ENCODE results near the gene ANKRD28. TPM values are rescaled to one million over a fixed set of nuclear protein-coding genes. Genes with fewer than 3 reads are reported as not detected.

Gene ANKRD28
- total RNA-seq, 1 donor from 2014 or later: 63.7 TPM

DNA sequence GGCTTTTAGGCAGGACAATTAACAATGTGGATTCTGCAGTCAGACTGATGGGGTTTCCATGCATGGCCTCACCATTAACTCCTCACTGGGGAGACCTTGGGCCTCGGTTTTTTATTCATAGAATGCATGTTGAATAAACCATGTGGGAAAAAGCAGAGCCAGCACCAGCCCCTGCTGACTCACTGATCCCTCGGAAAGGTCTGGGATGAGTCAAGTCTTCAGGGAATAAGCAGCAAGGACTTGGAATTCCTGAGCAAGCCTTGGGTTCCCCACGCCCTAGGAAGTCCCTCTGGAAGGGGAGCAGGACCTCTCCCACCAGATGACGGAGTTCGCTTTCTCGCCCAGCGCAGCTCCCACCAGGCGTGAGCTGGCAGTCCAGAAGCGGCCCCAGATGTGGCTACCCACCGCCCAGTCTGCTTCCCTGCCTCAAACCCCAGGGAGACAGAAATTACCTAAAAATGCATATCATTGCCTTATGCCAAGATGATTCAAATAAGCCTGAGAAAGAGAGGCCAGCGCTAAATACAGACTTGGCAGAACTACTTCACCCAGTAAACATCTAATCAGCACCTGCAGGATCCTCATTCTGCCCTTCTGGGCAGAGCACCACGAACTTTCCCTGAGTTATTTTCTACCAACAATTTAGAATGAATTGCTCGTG, 150.8 kb downstream of the ANKRD28 start:
- H3K27ac Mint-ChIP-seq: no peak overlapping the region

DNA sequence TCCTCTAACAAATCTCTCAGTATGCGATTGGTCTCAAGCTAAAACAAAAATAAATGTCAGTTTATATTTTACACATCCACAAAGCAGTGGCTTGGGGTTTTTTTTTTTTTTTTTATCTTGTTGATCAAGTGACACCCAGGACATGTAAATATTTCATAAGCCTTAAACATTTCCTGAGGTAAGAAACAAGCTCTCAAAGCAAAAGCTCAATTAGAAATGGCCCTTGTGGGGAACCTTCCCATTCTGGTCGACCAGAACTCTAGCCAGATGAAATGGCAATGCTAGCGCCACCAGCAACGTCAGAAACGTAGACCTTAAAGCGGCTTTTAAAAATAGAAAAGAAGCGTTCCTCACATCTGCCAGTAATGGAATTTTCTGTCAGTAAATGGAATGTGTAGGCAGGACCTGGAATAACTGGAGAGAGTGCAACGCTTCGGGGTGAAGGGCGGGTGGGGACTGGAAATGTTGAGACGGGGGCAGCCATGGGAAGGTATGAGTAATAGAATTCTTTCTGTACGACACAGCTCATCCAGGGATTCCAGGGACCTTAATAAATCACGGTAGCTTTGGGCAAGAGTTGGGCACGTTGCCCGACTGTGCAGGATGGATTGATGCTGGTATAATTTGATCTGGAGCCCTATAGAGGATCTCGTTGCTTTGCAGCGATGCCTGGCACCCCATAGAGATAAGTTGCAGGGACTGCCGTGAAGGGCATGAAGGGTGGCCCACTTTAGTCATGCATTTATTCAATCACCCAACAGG, 151.9 kb downstream of the ANKRD28 start:
- H3K4me1 Mint-ChIP-seq (ENCODE audit: low read depth): no peaks in the 10 kb centered on the region
- no peak for DNase-seq (ENCODE audit: low spot score, unreplicated experiment)
- no peaks in the 10 kb centered on the region for H3K27me3 Mint-ChIP-seq
- H3K27ac Mint-ChIP-seq: no peak overlapping the region
- no peaks in the 10 kb centered on the region for H3K9me3 Mint-ChIP-seq (ENCODE audit: low read depth)
- TF ChIP-seq, protein P1, sequence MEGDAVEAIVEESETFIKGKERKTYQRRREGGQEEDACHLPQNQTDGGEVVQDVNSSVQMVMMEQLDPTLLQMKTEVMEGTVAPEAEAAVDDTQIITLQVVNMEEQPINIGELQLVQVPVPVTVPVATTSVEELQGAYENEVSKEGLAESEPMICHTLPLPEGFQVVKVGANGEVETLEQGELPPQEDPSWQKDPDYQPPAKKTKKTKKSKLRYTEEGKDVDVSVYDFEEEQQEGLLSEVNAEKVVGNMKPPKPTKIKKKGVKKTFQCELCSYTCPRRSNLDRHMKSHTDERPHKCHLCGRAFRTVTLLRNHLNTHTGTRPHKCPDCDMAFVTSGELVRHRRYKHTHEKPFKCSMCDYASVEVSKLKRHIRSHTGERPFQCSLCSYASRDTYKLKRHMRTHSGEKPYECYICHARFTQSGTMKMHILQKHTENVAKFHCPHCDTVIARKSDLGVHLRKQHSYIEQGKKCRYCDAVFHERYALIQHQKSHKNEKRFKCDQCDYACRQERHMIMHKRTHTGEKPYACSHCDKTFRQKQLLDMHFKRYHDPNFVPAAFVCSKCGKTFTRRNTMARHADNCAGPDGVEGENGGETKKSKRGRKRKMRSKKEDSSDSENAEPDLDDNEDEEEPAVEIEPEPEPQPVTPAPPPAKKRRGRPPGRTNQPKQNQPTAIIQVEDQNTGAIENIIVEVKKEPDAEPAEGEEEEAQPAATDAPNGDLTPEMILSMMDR (IDR thresholded peaks at IDR 0.05; ENCODE audit: unreplicated experiment): no peak
- peaks cover 20% of the 10 kb centered on the region for H3K36me3 Mint-ChIP-seq (ENCODE audit: insufficient read depth)
- H3K4me3 Mint-ChIP-seq (ENCODE audit: low read depth): no peak overlapping the region

More for the DNA sequence above, 150.8 kb downstream of the ANKRD28 start:
- DNase-seq (ENCODE audit: low spot score, unreplicated experiment): no peak
- TF ChIP-seq, protein P1 (IDR thresholded peaks at IDR 0.05; ENCODE audit: unreplicated experiment): no peak
- Mint-ChIP-seq H3K4me3 (ENCODE audit: low read depth) (no peak overlapping the region), H3K27me3 (no peaks in the 10 kb centered on the region), H3K9me3 (ENCODE audit: low read depth) (no peaks in the 10 kb centered on the region), H3K4me1 (ENCODE audit: low read depth) (no peaks in the 10 kb centered on the region), H3K36me3 (ENCODE audit: insufficient read depth) (peaks cover 14% of the 10 kb centered on the region)

DNA sequence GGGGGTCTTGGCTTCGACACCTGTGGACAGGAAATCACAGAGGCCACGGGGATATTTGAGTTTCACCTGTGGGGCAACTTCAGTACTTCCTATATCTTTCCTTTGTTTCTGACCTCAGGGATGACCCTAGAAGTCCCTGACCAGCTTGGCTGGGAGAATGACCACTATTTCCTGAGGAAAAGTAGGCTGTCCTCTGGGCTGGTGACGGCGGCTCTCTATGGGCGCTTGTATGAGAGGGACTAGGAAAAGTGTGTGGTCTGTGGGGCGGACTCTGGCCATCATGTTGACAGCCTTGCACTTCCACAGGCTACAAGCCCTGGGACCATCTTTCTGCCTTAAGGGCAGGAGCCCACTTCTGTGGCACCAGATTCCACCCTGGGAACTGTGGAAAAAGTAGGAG, 152.5 kb downstream of the ANKRD28 start:
- Mint-ChIP-seq H3K9me3 (ENCODE audit: low read depth) (no peaks in the 10 kb centered on the region), H3K4me3 (ENCODE audit: low read depth) (no peak overlapping the region), H3K4me1 (ENCODE audit: low read depth) (no peaks in the 10 kb centered on the region), H3K27ac (no peak overlapping the region), H3K27me3 (no peaks in the 10 kb centered on the region), H3K36me3 (ENCODE audit: insufficient read depth) (peaks cover 20% of the 10 kb centered on the region)
- TF ChIP-seq, protein P1 (IDR thresholded peaks at IDR 0.05; ENCODE audit: unreplicated experiment): no peak
- DNase-seq (ENCODE audit: low spot score, unreplicated experiment): no peak

DNA sequence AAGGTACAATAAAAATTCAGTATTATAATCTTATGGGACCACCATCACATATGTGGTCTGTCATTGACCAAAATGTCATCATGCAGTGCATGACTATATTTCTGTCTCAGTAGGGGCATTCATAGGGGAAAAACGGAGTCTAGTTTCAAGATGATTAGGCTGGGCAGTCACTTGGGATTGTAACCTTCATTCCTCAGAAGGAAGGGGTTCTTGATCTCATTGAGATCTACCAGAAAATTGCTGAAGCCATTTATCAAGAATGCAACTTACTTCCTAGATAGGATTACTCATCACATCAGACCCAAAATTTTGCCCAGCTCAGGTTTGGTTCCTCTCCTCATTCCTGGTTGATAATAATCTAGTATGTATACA, 158.9 kb downstream of the ANKRD28 start:
- TF ChIP-seq, protein P1 (IDR thresholded peaks at IDR 0.05; ENCODE audit: unreplicated experiment): no peak
- Mint-ChIP-seq H3K9me3 (ENCODE audit: low read depth) (no peaks in the 10 kb centered on the region), H3K36me3 (ENCODE audit: insufficient read depth) (peaks cover 16% of the 10 kb centered on the region), H3K27ac (no peak overlapping the region), H3K4me1 (ENCODE audit: low read depth) (peaks cover 14% of the 10 kb centered on the region), H3K27me3 (no peaks in the 10 kb centered on the region), H3K4me3 (ENCODE audit: low read depth) (no peak overlapping the region)
- DNase-seq (ENCODE audit: low spot score, unreplicated experiment): no peak

DNA sequence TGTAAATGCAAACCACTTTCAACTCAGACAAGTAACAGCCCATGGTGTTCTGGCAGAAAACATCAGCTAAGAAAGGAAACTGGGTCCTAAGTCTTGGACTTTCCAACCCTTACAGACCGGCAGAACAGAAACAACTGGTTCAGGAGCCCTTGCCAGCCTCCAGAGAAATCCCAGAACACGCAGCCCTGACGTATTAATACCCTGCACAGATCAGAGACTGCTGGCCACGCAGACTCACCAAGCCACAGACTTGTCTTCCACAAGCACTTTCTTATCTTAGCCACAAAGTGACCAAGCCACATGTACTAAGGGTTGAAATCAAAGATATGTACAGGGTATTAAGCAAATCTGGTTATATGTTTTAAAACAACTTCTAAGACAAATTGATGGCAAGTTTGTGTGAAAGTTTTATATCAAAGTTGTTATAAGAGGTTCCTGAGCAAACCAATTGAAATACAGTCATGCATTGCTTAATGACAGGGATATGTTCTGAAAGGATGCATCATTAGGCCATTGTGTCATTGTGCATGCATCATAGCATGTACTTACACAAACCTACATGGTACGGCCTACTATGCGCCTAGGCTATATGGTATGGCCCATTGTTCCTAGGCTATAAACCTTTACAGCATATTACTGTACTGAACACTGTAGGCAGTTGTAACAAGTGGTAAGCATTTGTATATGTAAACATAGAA, 159.4 kb downstream of the ANKRD28 start:
- Mint-ChIP-seq H3K9me3 (ENCODE audit: low read depth) (no peaks in the 10 kb centered on the region), H3K27ac (no peak overlapping the region), H3K4me1 (ENCODE audit: low read depth) (peaks cover 19% of the 10 kb centered on the region), H3K4me3 (ENCODE audit: low read depth) (no peak overlapping the region), H3K36me3 (ENCODE audit: insufficient read depth) (peaks cover 16% of the 10 kb centered on the region), H3K27me3 (no peaks in the 10 kb centered on the region)
- DNase-seq (ENCODE audit: low spot score, unreplicated experiment): no peak
- TF ChIP-seq, protein P1 (IDR thresholded peaks at IDR 0.05; ENCODE audit: unreplicated experiment): no peak
